Mesodermal cell (in vitro differentiated cells): ENCODE data around the gene PEPD.

ENCODE experiments used
- H3K27ac ChIP-seq: 2 replicates; pipeline ENCODE4 v1.7.0; 2013; ENCODE audit warnings: mild to moderate bottlenecking, low read depth, low read length, moderate library complexity; ENCODE audit not compliant: severe bottlenecking
- H3K36me3 ChIP-seq: 2 replicates; pipeline ENCODE4 v1.7.1; 2013; ENCODE audit warnings: mild to moderate bottlenecking, low read length, moderate library complexity; ENCODE audit not compliant: control insufficient read depth, insufficient read depth
- H3K4me1 ChIP-seq: one replicate; pipeline ENCODE4 v1.7.1; 2013; ENCODE audit warnings: mild to moderate bottlenecking, low read length; ENCODE audit not compliant: insufficient read depth, control insufficient read depth, poor library complexity, severe bottlenecking
- H3K4me3 ChIP-seq: 2 replicates; pipeline ENCODE4 v1.7.0; 2013; ENCODE audit warnings: low read length, control low read depth, mild to moderate bottlenecking; ENCODE audit not compliant: insufficient read depth, poor library complexity, severe bottlenecking; ENCODE audit errors: extremely low read depth
- H3K9me3 ChIP-seq: 2 replicates; pipeline ENCODE4 v1.7.1; 2013; ENCODE audit warnings: mild to moderate bottlenecking, low read length, moderate library complexity; ENCODE audit not compliant: control insufficient read depth
- WGBS, 2 experiments: methylation state at CpG; one replicate each; pipeline ENCODE4 v1.1.5; 2013; ENCODE audit warnings: missing lambda C conversion rate in 2 of 2; ENCODE audit not compliant: insufficient coverage in 2 of 2; 5-methylcytosine and 5-hydroxymethylcytosine counted together

The PEPD gene

DNA sequence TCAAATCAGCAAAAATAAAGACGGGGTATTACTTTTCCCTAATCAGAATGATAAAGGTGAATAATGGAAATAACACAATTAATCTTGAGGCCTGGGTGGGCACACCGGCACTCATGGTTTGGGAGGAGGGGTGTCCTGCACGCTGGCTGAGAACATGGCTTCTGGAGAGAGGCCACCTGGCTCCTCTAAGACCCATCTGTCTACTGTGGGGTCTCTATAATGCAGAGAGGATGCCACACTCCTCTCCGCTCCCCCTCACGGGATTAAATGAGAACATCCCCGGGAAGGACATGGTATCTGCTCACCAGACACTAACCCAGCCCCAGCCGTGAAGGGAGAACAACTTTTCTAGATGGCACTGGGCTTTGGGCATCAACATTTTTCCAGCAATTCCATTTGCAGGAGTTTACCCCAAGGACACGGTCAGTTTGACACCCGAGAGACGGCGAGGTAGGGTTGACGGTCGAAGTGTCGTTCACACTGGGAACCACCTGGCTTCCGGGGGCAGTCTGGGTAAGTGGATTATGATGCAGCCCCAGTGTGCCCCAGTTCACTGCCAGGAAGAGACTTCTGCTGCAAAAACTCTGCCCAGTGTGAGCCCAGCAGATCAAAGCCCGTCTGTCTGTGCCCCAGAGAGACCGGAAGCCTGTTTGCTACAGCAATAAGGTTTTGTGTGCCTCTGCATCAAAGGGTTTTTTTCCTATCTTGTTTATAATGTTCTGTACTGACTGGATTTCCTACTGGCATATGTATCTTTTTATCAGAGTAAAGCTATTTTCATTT lies 91.5 kb downstream of the PEPD start:
- Histone ChIP-seq H3K9me3 (no peaks in the 10 kb centered on the region), H3K4me1 (peaks cover 2% of the 10 kb centered on the region), H3K36me3 (no peaks in the 10 kb centered on the region), H3K27ac (no peak overlapping the region), H3K4me3 (no peak overlapping the region)
- 83 to 91% methylated on average over 14 to 16 of the region's 17 CpGs for WGBS, 2 experiments

DNA sequence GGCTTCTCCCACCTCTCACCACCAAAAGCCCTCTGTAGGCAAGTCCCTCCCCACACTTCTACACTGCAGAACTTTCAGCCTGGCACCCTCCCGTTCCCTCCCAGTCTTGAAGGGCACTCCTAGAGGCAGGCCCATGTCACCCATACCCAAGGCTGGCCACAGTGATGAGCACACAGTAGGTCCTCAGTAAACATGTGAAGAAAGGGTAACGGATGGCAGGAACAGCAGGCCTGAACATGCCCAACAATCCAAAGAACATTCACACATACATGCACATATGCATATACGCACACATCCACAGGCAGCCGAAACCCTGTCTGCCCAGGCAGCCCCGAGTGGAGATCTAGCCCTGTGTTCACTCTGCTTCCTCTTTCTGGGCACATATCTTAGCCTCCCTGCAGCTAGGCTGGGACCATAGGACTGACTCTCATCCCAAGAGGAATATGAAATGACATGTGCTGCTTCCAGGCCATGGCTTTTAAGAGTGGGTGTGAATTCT lies 92.9 kb downstream of the PEPD start:
- no peaks in the 10 kb centered on the region for H3K36me3 ChIP-seq
- no peak overlapping the region for H3K27ac ChIP-seq
- no peaks in the 10 kb centered on the region for H3K4me1 ChIP-seq
- 89 to 94% methylated on average over 4 of the region's 5 CpGs for WGBS, 2 experiments
- H3K4me3 ChIP-seq = no peak overlapping the region
- H3K9me3 ChIP-seq = no peaks in the 10 kb centered on the region

DNA sequence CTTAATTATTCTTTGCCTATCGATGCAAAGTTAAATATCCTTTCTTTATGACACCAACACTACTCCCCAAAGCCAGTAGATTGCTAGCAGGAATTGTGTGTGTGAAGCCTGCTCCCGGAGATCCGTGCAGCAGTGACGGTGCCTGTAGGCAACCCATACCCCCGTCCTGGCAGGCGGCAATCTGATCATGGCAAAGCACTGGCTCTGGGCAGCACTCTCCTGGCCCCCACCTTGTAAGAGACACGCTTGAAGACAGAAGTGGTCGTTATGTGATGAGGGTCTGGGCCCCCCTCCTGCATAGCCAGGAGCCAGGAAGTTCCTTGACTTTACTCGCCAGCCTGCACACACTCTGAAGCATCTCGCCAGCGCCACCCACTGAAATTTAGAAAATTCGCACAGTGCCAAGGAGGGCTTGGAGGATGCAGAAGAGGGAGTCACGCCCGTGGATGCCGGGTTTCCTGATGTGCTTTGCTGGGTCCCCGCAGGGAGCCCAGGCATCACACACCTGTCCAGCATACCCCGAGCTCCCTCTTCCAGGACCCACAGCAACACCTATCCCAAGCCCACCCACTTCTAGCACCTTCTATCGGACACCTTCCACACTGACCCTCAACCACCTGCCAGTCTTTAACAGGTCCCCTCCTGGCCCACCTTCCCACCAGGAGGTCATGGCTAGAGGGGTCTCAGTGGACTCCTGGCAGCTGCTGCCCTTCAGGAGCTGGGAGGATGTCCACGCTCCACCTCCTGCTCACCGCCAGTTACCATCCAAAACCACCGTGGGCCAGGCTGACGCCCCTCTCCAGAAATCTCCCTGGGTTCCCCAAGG lies 93.6 kb downstream of the PEPD start:
- H3K36me3 ChIP-seq = no peaks in the 10 kb centered on the region
- H3K4me1 ChIP-seq = no peaks in the 10 kb centered on the region
- WGBS, 2 experiments = 91 to 92% methylated on average over 12 to 20 of the region's 22 CpGs

DNA sequence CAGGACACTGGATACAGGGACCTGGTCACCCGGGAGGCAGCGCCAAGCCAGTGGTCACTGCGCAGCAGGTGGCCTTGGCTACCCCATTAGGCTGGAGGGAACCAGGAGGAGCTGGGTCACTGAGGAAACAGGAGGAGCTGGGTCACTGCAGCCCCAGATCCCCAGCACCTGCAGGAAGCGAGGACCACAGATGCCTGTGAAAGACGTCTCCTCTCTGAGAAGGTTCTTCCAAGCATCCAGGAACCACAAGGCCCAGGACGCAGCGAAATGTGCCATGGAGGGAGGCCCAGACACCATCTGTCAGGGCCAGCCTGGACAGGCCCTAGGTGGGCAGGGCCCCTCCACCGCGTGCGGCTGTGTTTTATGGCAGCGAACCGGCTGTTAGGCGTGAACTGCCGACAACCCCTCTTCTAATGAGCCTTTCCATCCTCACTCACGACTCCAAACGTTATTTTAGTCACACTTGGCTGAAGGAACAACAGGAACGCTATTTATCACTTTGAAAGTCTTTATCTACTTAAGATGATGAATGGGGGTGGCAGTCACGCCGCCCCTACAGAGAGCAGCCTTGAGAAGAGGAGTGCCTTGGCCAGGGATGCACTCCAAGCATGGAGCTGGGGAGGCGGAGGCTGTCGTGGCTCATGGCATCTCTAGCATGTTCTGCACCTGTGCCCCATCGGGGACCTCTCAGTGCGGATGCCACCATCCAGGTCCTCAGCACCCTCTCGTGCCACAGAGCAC lies 94.8 kb downstream of the PEPD start:
- H3K36me3 ChIP-seq = no peaks in the 10 kb centered on the region
- H3K4me3 ChIP-seq = no peak overlapping the region
- WGBS, 2 experiments = 95% methylated on average over 21 of the region's 24 CpGs
- H3K4me1 ChIP-seq = no peaks in the 10 kb centered on the region
- H3K9me3 ChIP-seq = no peaks in the 10 kb centered on the region
- no peak overlapping the region for H3K27ac ChIP-seq

More for the DNA sequence above, 93.6 kb downstream of the PEPD start:
- Histone ChIP-seq H3K27ac (no peak overlapping the region), H3K9me3 (no peaks in the 10 kb centered on the region), H3K4me3 (no peak overlapping the region)

DNA sequence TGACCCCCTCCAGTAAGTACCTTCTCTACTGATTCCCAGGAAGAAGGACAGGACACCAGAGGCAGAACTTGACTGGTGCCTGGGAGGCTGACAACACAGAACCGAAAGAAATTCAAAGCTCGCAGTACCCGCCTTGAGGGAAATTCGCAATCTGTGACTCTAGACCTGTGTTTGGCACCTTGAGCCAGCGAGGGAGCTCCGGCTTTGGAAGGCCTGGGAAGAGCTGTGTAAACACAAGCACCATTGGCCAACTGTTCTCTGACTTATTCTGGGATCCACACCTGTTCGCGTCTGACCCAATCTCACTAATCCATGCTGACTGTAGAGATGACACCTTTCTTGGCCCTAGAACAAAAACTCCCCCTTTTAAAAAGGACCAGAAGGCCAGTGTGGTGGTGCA lies 97.4 kb downstream of the PEPD start:
- WGBS, 2 experiments = 80 to 89% methylated on average over 6 to 7 of the region's 8 CpGs
- no peaks in the 10 kb centered on the region for H3K4me1 ChIP-seq
- no peaks in the 10 kb centered on the region for H3K9me3 ChIP-seq
- H3K36me3 ChIP-seq = no peaks in the 10 kb centered on the region
- H3K4me3 ChIP-seq = no peak overlapping the region
- no peak overlapping the region for H3K27ac ChIP-seq

DNA sequence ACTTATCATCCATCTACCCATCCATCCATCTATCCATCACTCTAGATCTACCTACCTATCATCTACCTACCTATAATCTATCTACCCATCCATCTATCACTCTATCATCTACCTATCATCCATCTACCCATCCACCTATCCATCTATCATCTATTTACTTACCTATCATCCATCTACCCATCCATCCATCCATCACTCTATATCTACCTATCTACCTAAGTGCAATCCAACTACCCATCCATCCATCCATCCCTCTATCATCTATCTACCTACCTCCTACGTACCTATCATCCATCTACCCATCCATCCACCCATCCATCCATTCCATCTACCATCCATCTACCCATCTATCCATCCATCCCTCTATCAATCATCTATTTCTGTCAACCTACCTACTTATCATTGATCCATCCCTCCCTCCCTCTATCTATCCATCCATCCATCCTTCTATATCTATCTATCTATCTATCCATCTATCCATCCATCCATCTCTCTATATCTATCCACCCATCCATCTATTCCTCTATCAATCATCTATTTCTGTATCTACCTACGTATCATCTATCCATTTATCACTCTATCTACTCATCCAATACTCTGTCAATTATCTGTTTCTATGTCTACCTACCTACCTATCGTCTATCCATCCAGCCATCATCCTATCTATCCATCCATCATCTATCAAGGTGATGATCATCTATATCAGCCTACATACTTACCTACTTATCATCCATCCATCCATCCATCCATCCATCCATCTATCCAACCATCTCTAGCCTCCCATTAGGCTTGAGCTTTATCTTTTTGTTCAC lies 99.0 kb downstream of the PEPD start:
- H3K36me3 ChIP-seq = no peaks in the 10 kb centered on the region
- H3K9me3 ChIP-seq = no peaks in the 10 kb centered on the region
- no peak overlapping the region for H3K27ac ChIP-seq
- no peak overlapping the region for H3K4me3 ChIP-seq
- WGBS, 2 experiments = 90 to 92% methylated on average over 3 of the region's 3 CpGs
- H3K4me1 ChIP-seq = no peaks in the 10 kb centered on the region

DNA sequence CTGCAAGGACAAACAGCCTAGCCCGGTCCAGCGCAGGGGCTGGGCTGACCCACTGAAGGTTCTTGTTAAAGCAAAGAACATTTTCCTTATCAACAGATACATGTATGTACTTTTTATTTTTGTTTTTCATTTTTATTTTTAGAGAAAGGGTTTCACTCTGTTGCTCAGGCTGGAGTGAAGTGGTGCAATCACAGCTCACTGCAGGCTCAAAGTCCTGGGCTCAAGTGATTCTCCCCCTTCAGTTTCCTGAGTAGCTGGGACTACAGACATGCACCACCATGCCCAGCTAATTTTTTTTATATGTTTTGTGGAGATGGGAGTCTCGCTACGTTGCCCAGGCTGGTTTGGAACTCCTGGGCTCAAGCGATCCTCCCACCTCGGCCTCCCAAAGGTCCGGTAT lies 100.2 kb downstream of the PEPD start:
- 96 to 100% methylated on average over 5 of the region's 7 CpGs for WGBS, 2 experiments
- Histone ChIP-seq H3K9me3 (no peaks in the 10 kb centered on the region), H3K4me1 (peaks cover 2% of the 10 kb centered on the region)

DNA sequence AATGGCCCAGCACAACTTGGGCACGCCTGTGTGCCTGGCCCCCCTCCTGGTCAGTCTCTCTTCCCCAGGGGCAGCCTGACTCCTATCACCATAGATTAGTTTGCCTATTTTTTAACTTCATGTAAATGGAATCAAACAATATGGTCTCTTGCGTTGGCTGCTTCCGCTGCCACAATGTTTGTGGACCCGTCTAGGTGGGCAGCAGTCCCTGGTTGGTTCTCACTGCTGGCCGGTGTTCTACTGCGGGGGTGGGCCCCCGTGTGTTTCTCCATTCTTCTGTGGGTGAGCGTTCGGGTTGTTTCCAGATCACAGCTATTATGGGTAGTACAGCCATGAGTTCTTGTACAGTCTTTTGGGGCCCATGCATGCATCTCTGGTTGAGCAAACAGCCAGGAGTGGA lies 100.8 kb downstream of the PEPD start:
- no peaks in the 10 kb centered on the region for H3K9me3 ChIP-seq
- H3K4me1 ChIP-seq = peaks cover 2% of the 10 kb centered on the region
- 94 to 95% methylated on average over 8 to 9 of the region's 9 CpGs for WGBS, 2 experiments
- H3K36me3 ChIP-seq = no peaks in the 10 kb centered on the region
- H3K4me3 ChIP-seq = no peak overlapping the region
- no peak overlapping the region for H3K27ac ChIP-seq

More for the DNA sequence above, 100.2 kb downstream of the PEPD start:
- H3K36me3 ChIP-seq = no peaks in the 10 kb centered on the region
- no peak overlapping the region for H3K4me3 ChIP-seq
- H3K27ac ChIP-seq = no peak overlapping the region

DNA sequence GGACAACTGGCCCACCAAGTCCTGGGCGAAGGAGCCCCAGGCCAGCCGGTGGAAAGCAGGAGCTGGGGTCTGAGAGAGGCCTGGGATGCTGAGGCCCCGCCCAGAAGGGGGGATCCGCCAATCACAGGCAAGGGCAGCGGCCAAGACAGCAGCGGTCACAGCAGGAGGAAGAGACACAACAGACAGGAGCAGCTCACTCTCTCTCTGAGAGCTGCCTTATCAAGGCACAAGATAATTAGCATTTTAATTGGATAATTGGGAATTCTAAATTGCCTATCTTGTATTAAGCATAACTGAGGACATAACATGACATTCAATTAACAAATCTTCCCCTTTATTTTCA lies 101.8 kb downstream of the PEPD start:
- no peaks in the 10 kb centered on the region for H3K9me3 ChIP-seq
- no peaks in the 10 kb centered on the region for H3K36me3 ChIP-seq
- no peak overlapping the region for H3K4me3 ChIP-seq
- H3K4me1 ChIP-seq = peaks cover 2% of the 10 kb centered on the region
- no peak overlapping the region for H3K27ac ChIP-seq
- 24 to 26% methylated on average over 6 of the region's 6 CpGs for WGBS, 2 experiments
